ENCODE data around the gene MPV17. TPM values are rescaled to one million over a fixed set of nuclear protein-coding genes. Genes with fewer than 3 reads are reported as not detected.

Gene MPV17
- total and polyA plus RNA-seq, 2 of the 13 experiments (the other 11 are each of a cell fraction or from before 2014, with no cell fraction given), result 48.9 to 129 TPM

- TF ChIP-seq ZNF30 (CRISPR knock-in tag; IDR thresholded peaks at IDR 0.05) (peak; percentile 51; the same call in 1 of the 2 replicates), PLRG1 (conservative IDR thresholded peaks at IDR 0.05) (no peak), HMGXB4 (CRISPR knock-in tag; IDR thresholded peaks at IDR 0.05; ENCODE audit: borderline replicate concordance in 1 of 2, low read depth in 1 of 2) (peak in 1 of 2 experiments; percentile 84), SAFB2 (CRISPR knock-in tag; IDR thresholded peaks at IDR 0.05; ENCODE audit: borderline replicate concordance, low read depth) (peak; percentile 77; the same call in 1 of the 2 replicates), FOXC1 (CRISPR knock-in tag; IDR thresholded peaks at IDR 0.05; ENCODE audit: borderline replicate concordance) (peak; percentile 89), ZBTB2 (CRISPR knock-in tag; IDR thresholded peaks at IDR 0.05; ENCODE audit: low read depth) (peak; percentile 50), ELF1 (CRISPR knock-in tag; IDR thresholded peaks at IDR 0.05) (peak; percentile 85), ZNF367 (CRISPR knock-in tag; IDR thresholded peaks at IDR 0.05; ENCODE audit: borderline replicate concordance) (no peak; the same call in 1 of the 2 replicates), ZFP36L1 (CRISPR knock-in tag; IDR thresholded peaks at IDR 0.05) (peak; percentile 87), CREM (IDR thresholded peaks at IDR 0.05) (peak; percentile 100), CREM (CRISPR knock-in tag; IDR thresholded peaks at IDR 0.05) (peak; percentile 77), CCAR2 (optimal IDR thresholded peaks at IDR 0.05; ENCODE audit: low read depth, low read length) (no peak), JUN (CRISPR knock-in tag; IDR thresholded peaks at IDR 0.05) (peak; percentile 79; the same call in 1 of the 2 replicates), GMEB1 (CRISPR knock-in tag; IDR thresholded peaks at IDR 0.05; ENCODE audit: borderline replicate concordance) (peak; percentile 88), HBP1 (CRISPR knock-in tag; IDR thresholded peaks at IDR 0.05; ENCODE audit: low read depth) (peak; percentile 88), RBAK (CRISPR knock-in tag; IDR thresholded peaks at IDR 0.05) (no peak), BRF2 (CRISPR knock-in tag; IDR thresholded peaks at IDR 0.05) (peak; percentile 74; the same call in 1 of the 2 replicates)
Observed at GRCh38 chr2:27356382-27357181, 33.7 kb upstream of the MPV17 start, which contains the start of gene GTF3C2 (continued).

Data from HepG2 (cell line).